ENCODE results near the gene ZNF593.
A peak's percentile ranks its signal among the peaks of the same experiment; 100 is the strongest.

The ZNF593 gene

GRCh38 chr1:26148887-26149286 lies 20.8 kb upstream of the ZNF593 start:
- no peak for DNase-seq (ENCODE audit: low spot score)

DNA sequence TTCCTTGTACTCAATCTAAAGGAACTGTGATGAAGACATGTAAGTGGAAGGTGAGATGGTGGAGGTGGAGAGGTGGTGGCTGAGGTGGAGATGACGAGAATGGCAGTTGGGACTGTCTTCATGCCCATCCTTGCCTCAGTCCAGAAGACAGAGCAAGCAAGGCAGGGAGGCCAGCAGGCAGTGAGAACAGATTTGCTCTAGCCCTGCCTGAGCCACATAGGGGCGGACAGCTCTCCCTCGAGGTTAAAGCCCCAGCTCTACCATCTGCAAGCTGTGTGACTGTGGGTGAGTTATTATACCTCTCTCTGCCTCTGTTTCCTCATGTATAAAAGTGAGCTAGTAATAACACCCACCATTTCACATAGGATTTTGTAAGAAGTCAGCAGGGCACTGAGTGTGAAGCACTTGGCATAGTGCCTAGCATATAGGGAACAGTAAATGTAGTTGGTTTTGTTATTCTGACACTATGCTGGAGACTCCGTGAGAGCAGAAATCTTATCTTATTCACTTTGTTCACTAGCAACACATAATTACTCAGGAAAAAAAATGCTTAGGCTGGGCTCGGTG lies 15.7 kb upstream of the ZNF593 start:
- DNase-seq (ENCODE audit: low spot score), result no peak

- no peak for DNase-seq (ENCODE audit: low spot score)
These were observed 15.0 kb upstream of the ZNF593 start for GRCh38 chr1:26154750-26155149.

GRCh38 chr1:26155370-26156284 lies 14.1 kb upstream of the ZNF593 start:
- no peak for DNase-seq (ENCODE audit: low spot score)

- no peak for DNase-seq (ENCODE audit: low spot score)
These were observed 13.2 kb upstream of the ZNF593 start for GRCh38 chr1:26156285-26157038.

DNA sequence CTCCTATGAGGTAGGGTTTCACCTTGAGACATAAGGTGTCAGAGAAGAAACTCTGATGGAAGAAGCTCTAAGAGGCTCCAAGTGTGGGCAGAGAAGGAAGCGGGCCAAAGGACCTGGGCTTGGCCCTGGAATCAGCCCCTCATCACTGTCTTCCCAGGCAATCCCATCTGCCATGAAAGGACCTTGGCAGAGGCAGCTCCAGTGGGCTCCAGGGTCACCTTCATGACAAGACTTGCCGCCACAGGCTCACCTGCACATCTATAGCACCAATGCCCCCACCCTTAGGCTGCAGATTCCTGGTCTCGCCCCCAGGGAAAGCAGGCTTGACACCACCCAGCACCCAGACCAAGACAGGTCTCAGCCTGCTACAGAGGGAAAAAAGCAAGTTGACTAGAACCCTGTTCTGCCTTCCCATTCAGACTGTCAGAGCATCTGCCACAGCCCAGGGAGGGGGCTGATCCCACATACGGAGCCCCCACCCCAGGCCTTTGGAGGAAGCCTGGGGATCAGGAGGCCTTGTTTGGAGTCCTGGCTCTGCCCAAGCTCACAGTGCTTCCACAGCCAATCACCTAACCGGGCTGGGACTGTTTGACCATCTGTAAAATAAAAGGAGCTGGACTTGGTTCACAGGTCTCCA lies 11.3 kb upstream of the ZNF593 start:
- no peak for DNase-seq (ENCODE audit: low spot score)

- no peak for DNase-seq (ENCODE audit: low spot score)
These were observed 10.6 kb upstream of the ZNF593 start, which contains the start of gene FAM110D for GRCh38 chr1:26158908-26159742. FAM110D (plus strand) TSS chr1:26159079; CDS start chr1:26161292, 2,213 bp downstream.

DNA sequence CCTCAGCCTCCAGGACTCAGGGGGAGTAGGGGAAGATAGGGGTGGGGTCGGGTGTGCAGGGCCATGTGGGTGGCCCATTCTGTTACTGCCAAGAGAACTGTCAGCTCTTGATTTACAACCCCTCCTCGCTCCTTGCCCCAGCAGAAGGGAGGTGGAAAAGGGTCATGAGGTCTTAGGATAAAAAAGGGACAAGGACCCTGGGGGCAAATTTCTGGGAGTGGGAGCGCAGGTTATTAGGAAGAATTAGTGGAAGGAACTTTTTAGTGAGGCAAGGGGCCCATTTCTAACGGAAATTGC lies 10.0 kb upstream of the ZNF593 start:
- no peak for DNase-seq (ENCODE audit: low spot score)

DNA sequence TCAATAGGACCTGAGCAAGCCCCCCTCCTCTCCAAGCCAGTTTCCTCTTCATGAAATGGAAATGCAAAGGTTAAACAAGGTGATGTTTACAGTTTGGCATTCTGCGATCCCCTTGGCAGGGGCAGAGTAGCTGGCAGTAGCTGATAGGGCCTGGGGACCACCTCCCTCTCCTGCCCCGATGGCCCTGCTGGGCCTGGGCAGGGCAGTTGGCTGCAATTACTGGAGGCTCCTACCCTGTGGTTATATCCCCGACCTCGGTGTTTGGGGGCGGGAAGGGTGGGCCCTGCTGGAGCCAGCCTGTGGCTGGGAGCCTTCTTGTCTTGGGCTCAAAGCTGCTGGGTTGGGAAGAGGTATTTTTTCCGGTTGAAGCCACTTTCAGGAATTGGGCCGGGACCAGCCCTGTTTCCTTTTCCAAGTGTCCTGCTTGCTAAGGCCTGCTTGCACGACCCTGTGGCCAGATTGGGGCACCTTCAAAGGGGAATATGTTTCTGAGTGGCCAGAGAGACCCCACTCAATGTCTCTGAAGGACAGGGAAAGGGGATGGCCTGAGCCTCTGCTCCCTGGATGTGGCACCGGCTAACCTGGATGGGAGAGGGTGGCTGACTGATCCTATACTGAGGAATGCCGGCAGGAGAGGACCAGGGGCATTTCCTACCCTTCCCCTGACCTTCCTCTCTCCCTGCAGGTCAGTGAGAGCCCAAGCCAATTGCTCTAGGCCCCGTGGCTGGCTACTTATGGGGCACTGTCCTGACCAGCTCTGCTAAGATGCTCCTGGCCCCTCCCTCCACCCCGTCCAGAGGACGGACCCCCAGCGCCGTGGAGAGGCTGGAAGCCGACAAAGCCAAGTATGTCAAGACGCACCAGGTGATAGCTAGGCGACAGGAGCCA lies 8.9 kb upstream of the ZNF593 start:
- peak; percentile 29 for DNase-seq (ENCODE audit: low spot score)

GRCh38 chr1:26161415-26162219 lies 8.1 kb upstream of the ZNF593 start:
- peak; percentile 46 for DNase-seq (ENCODE audit: low spot score)

DNA sequence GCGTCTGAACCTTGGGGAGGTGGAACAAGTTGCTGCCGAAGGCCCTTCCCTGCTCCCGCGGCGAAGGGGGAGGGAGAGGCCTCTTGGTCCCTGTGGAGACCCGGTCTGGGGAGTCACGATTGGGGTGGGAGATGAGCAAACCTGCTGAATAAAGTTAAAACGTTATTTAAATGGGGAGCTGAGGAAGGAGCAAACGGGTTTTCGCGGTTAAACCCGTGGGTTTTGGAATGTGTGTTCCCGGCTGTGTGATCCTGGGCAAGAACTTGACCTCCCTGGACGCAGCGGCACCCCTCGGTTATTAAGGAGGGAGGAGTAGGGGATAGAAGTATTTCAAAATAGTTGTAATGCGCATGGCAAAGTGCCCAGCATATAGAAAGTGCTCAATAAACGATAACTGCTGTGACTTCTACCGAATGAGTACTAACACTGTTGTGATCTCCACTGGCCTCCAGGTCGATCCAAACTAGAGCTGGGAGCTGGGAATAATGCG lies 7.4 kb upstream of the ZNF593 start:
- DNase-seq (ENCODE audit: low spot score), result no peak

DNA sequence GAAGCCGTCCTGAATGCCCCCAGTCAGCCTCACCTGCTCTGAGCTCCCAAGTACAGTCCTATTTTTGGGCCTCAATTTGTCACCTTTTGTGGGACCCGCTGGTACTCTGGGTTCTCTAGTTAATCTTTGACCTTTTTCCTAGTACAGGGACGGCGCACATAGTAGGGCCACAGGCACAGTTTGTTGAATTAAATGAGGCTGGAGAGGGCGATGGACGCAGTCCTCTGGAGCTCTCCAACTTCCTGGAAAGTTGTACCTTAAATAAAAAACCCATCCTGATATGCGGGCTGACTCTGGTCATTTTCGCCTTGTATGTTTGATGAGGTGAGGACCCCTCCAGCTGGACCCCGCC lies 6.0 kb upstream of the ZNF593 start:
- no peak for DNase-seq (ENCODE audit: low spot score)

GRCh38 chr1:26164036-26164860 lies 5.5 kb upstream of the ZNF593 start:
- DNase-seq (ENCODE audit: low spot score), result peak; percentile 42

GRCh38 chr1:26164861-26165842 lies 4.6 kb upstream of the ZNF593 start:
- no peak for DNase-seq (ENCODE audit: low spot score)

DNA sequence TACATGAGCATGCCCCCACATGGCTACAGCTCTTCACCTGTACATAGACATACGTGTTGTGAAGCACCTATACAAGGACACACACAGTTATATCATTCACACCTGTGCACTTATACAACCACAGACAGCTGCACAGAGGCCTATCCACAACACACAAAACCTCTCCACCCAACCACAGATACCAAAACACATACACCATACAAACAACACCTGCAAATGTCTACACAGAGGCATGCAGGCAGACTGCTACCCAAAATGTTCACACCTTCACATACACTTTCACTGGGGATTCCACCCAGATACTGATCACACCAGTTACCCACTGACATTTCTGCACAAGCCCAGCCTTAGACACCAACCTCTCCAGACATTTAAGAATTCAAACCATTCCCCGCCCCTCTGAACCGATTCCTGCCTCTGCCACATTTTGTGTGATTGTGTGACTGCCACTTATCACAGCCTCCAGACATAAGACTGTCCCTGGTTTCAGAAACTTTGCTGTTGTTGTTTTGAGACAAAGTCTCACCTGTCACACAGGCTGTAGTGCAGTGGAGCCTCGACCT lies 2.9 kb upstream of the ZNF593 start:
- no peak for DNase-seq (ENCODE audit: low spot score)

GRCh38 chr1:26168410-26169197 lies 1.1 kb upstream of the ZNF593 start, which contains the start of gene C1orf232:
C1orf232 (minus strand) TSS chr1:26168963; CDS start chr1:26168499, 464 bp downstream.
- no peak for DNase-seq (ENCODE audit: low spot score)

Measured in hematopoietic multipotent progenitor cell treated with erythropoietin and hydrocortisone succinate and interleukin-3 and kit ligand, for 17 days (in vitro differentiated cells).